SU-DHL-6 (cell line): ENCODE measurements around the gene YPEL3.

Experiments
- H2AFZ ChIP-seq: fragments of 200-600 bp; sonication (generic); 2 replicates; pipeline ENCODE4 v1.6.1; 2014; ENCODE audit warnings: low read depth, mild to moderate bottlenecking, moderate library complexity, mixed read lengths, antibody characterized with exemption, low read length; ENCODE audit not compliant: severe bottlenecking
- H3F3A ChIP-seq: fragments of 200-600 bp; shearing (Covaris generic); 2 replicates; pipeline ENCODE4 v1.6.0; 2016; ENCODE audit warnings: antibody characterized with exemption, mild to moderate bottlenecking; ENCODE audit not compliant: insufficient read depth
- H3K27ac ChIP-seq: fragments of 200-600 bp; sonication (generic); 2 replicates; pipeline ENCODE4 v1.5.1; 2016; ENCODE audit warnings: low read depth, mild to moderate bottlenecking, low read length, moderate library complexity, mixed read lengths
- H3K27me3 ChIP-seq: fragments of 200-600 bp; sonication (generic), shearing (Covaris generic); 2 replicates; pipeline ENCODE4 v1.6.0; 2014; ENCODE audit warnings: mild to moderate bottlenecking, low read length
- H3K36me3 ChIP-seq: fragments of 200-600 bp; sonication (generic); 2 replicates; pipeline ENCODE4 v1.6.1; 2014; ENCODE audit warnings: mild to moderate bottlenecking, low read length, mixed read lengths
- H3K4me2 ChIP-seq: fragments of 300-600, 200-600 bp; shearing (Covaris generic), sonication (generic); 2 replicates; pipeline ENCODE4 v1.6.0; 2014; ENCODE audit warnings: low read length, low read depth, mild to moderate bottlenecking; ENCODE audit not compliant: poor library complexity, severe bottlenecking
- H3K4me3 ChIP-seq: fragments of 200-600 bp; sonication (generic); 2 replicates; pipeline ENCODE4 v1.5.1; 2014; ENCODE audit warnings: antibody characterized with exemption, low read length, mild to moderate bottlenecking, mixed read lengths; ENCODE audit not compliant: insufficient read depth, poor library complexity, severe bottlenecking
- H3K79me2 ChIP-seq: fragments of 200-600 bp; sonication (generic); 2 replicates; pipeline ENCODE4 v1.6.1; 2014; ENCODE audit warnings: mild to moderate bottlenecking, low read length, moderate library complexity; ENCODE audit not compliant: insufficient read depth
- H3K9ac ChIP-seq: fragments of 200-600 bp; sonication (generic); 2 replicates; pipeline ENCODE4 v1.7.0; 2014; ENCODE audit warnings: mild to moderate bottlenecking, low read length
- H3K9me2 ChIP-seq: fragments of 200-600 bp; sonication (generic); replicated peaks from 2 replicates; pipeline ENCODE4 v1.6.1; 2014; ENCODE audit warnings: low read length; ENCODE audit not compliant: insufficient read depth
- H3K9me3 ChIP-seq: fragments of 200-600 bp; sonication (generic); 2 replicates; pipeline ENCODE4 v1.6.1; 2014; ENCODE audit warnings: low read length, mixed read lengths; ENCODE audit not compliant: insufficient read depth
- H4K20me1 ChIP-seq: fragments of 200-600 bp; sonication (generic); 2 replicates; pipeline ENCODE4 v1.6.1; 2014; ENCODE audit warnings: low read depth, mild to moderate bottlenecking, antibody characterized with exemption, low read length, moderate library complexity, mixed read lengths
- EZH2phosphoT487 ChIP-seq: fragments of 200-600 bp; sonication (generic), shearing (Covaris generic); conservative IDR thresholded peaks from 2 replicates; pipeline ENCODE4 v1.6.1; 2018; ENCODE audit warnings: mild to moderate bottlenecking, antibody characterized with exemption, low read length, moderate library complexity, mixed read lengths
- TF ChIP-seq, protein P1 (sequence below): fragments of 200-600 bp; sonication (generic); IDR thresholded peaks from one replicate; pipeline ENCODE4 v1.5.1; 2017; ENCODE audit warnings: antibody characterized with exemption, mild to moderate bottlenecking, low read length, moderate library complexity; ENCODE audit not compliant: insufficient read depth, poor library complexity, severe bottlenecking

Gene YPEL3

DNA sequence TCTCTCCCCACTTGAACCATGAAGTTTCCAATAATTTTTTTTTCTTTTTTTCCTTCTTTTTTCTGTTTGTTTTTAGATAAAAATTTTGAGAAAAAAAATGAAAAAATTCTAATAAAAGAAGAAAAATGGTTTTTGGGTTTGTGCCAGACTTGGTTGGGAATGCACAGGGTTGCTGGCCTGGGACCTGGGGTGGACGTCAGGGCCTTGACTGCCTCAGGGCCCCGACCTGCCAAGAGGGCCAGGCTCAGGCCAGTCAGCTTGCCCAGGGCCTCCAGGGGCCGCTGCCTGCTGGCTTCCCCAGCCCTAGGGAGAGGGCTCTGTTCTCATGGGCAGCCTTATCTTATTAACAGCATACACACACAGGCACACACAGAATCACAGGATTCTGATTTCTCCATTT, 10.8 kb downstream of the YPEL3 start:
- TF ChIP-seq, protein P1, sequence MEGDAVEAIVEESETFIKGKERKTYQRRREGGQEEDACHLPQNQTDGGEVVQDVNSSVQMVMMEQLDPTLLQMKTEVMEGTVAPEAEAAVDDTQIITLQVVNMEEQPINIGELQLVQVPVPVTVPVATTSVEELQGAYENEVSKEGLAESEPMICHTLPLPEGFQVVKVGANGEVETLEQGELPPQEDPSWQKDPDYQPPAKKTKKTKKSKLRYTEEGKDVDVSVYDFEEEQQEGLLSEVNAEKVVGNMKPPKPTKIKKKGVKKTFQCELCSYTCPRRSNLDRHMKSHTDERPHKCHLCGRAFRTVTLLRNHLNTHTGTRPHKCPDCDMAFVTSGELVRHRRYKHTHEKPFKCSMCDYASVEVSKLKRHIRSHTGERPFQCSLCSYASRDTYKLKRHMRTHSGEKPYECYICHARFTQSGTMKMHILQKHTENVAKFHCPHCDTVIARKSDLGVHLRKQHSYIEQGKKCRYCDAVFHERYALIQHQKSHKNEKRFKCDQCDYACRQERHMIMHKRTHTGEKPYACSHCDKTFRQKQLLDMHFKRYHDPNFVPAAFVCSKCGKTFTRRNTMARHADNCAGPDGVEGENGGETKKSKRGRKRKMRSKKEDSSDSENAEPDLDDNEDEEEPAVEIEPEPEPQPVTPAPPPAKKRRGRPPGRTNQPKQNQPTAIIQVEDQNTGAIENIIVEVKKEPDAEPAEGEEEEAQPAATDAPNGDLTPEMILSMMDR = no peak
- TF ChIP-seq EZH2phosphoT487 = no peak
- H3K27me3 ChIP-seq = no peaks in the 10 kb centered on the region
- H3K79me2 ChIP-seq = peaks cover 5% of the 10 kb centered on the region; the same call in 1 of the 2 replicates
- no peak overlapping the region for H3K9ac ChIP-seq
- H3K9me3 ChIP-seq = no peaks in the 10 kb centered on the region
- H4K20me1 ChIP-seq = no peaks in the 10 kb centered on the region
- no peaks in the 10 kb centered on the region for H3K36me3 ChIP-seq
- no peaks in the 10 kb centered on the region for H3K9me2 ChIP-seq
- H3F3A ChIP-seq = peaks cover 8% of the 10 kb centered on the region
- no peak overlapping the region for H3K27ac ChIP-seq
- H2AFZ ChIP-seq = no peak overlapping the region
- no peak overlapping the region for H3K4me3 ChIP-seq
- H3K4me2 ChIP-seq = no peak overlapping the region

DNA sequence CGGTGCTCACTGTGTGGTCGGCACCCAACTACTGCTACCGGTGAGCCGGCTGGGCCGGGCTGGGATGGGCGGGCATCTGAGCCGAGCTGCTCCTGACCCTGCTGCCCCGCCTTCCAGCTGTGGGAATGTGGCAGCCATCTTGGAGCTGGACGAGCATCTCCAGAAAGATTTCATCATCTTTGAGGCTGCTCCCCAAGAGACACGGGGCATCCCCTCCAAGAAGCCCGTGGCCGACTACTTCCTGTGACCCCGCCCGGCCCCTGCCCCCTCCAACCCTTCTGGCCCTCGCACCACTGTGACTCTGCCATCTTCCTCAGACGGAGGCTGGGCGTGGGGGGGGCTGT, 11.2 kb downstream of the YPEL3 start:
- Histone ChIP-seq H3K4me3 (no peak overlapping the region), H3K27ac (no peak overlapping the region), H3K36me3 (no peaks in the 10 kb centered on the region), H3K4me2 (no peak overlapping the region), H4K20me1 (no peaks in the 10 kb centered on the region), H2AFZ (no peak overlapping the region), H3F3A (peaks cover 3% of the 10 kb centered on the region), H3K9me3 (no peaks in the 10 kb centered on the region), H3K9me2 (no peaks in the 10 kb centered on the region), H3K27me3 (no peaks in the 10 kb centered on the region), H3K79me2 (peaks cover 9% of the 10 kb centered on the region), H3K9ac (no peak overlapping the region)
- TF ChIP-seq EZH2phosphoT487 = no peak
- TF ChIP-seq, protein P1 = no peak

DNA sequence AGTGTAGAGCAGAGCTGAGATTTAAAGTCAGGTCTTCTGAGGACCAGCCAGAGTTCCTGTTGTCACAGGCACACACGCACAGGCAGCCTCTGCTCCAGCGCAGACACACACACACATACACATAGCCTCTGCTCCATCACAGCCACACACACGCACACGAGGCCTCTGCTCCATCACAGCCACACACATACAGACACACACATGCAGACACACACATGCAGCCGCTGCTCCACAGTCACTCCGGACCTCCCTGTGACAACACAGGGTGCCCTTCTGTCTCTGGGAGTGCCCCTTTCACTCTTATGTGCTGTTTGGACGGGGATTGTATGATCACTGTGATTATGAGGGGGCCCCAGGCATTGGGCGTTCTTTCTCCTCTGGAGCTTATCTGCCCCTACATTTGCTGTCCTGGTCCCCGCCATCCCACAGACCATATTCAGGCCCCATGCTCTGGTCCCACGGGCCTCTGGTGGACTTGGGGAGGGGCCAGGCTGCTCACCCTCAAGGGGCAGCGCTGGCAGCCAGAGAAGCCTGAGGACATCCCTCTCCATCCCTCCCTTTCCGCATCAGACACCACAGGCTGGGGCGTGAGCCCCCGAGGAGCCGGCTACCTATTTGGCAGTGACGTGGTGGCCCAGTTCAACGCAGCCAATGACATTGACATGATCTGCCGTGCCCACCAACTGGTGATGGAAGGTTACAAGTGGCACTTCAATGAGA, 11.8 kb downstream of the YPEL3 start:
- peaks cover 14% of the 10 kb centered on the region for H3K79me2 ChIP-seq
- TF ChIP-seq, protein P1 = no peak
- no peak for TF ChIP-seq EZH2phosphoT487
- H3K9me2 ChIP-seq = no peaks in the 10 kb centered on the region
- no peaks in the 10 kb centered on the region for H3K9me3 ChIP-seq
- no peak overlapping the region for H3K4me2 ChIP-seq
- H3K27ac ChIP-seq = no peak overlapping the region
- no peak overlapping the region for H2AFZ ChIP-seq
- H3K27me3 ChIP-seq = no peaks in the 10 kb centered on the region
- no peaks in the 10 kb centered on the region for H3K36me3 ChIP-seq
- H3K4me3 ChIP-seq = no peak overlapping the region
- peaks cover 3% of the 10 kb centered on the region; the same call in 1 of the 2 replicates for H3F3A ChIP-seq
- no peaks in the 10 kb centered on the region for H4K20me1 ChIP-seq
- H3K9ac ChIP-seq = no peak overlapping the region
